Endothelial cell of umbilical vein (primary cell): ENCODE data around the gene ZNF385D. TPM values are rescaled to one million over a fixed set of nuclear protein-coding genes. Genes with fewer than 3 reads are reported as not detected.

Experiments used
- BruUV-seq: library from RNA; stranded (reverse); fragments of 400-500 nt; replicated peaks from 2 replicates; lab custom pipeline; 2021; lab: Mats Ljungman, UMichigan
- CTCF ChIA-PET: fragments of 300-600, 350-600 bp; sonication (Branson Sonifier 250); formaldehyde crosslinking; loops from one replicate; lab custom pipeline; 2021; ENCODE audit warnings: antibody characterized with exemption, inconsistent platforms; lab: Charles Lee
- POLR2A ChIA-PET: fragments of 300-600, 350-600 bp; sonication (Branson Sonifier 250); formaldehyde crosslinking; loops from one replicate; lab custom pipeline; 2021; ENCODE audit warnings: antibody characterized with exemption, inconsistent platforms; lab: Charles Lee
- DNase-seq: peaks from one replicate; pipeline ENCODE4 v3.0.0-alpha.2; 2011; ENCODE audit warnings: low read depth, low spot score
- FAIRE-seq: peaks from 2 replicates; lab custom pipeline; 2011; peaks lifted over from hg19 to GRCh38; lab: Jason Lieb, UNC
- H2AFZ ChIP-seq: 2 replicates; pipeline ENCODE4 v1.6.0; 2012; ENCODE audit warnings: low read depth, low read length, control low read depth, inconsistent platforms
- H3K27ac ChIP-seq: 2 replicates; pipeline ENCODE4 v1.5.1; 2011; ENCODE audit warnings: low read depth, mild to moderate bottlenecking, control low read depth, low read length, moderate library complexity; ENCODE audit not compliant: insufficient read depth
- H3K27me3 ChIP-seq, 2 experiments: 2 replicates each; pipeline versions ENCODE4 v1.6.0 to v1.6.1; 2011; ENCODE audit warnings: low read length in 2 of 2, mixed read lengths in 1 of 2; ENCODE audit not compliant: control insufficient read depth in 2 of 2, insufficient read depth in 2 of 2
- H3K36me3 ChIP-seq, 2 experiments: 2 replicates in 1 of 2; 3 replicates in 1 of 2; pipeline ENCODE4 v1.5.1; 2011; ENCODE audit warnings: low read length in 2 of 2, mild to moderate bottlenecking in 1 of 2, moderate library complexity in 1 of 2; ENCODE audit not compliant: control insufficient read depth in 2 of 2, insufficient read depth in 2 of 2; ENCODE audit errors: extremely low read depth in 1 of 2
- H3K4me1 ChIP-seq: 3 replicates; pipeline ENCODE4 v1.5.1; 2011; ENCODE audit warnings: mild to moderate bottlenecking, low read length; ENCODE audit not compliant: control insufficient read depth, insufficient read depth; ENCODE audit errors: extremely low read depth
- H3K4me2 ChIP-seq: 2 replicates; pipeline ENCODE4 v1.6.1; 2011; ENCODE audit warnings: low read length, control low read depth, mixed read lengths; ENCODE audit not compliant: insufficient read depth
- H3K4me3 ChIP-seq, 3 experiments: fragments of 200-600 bp in 1 of 3; sonication (generic), shearing (Covaris generic) in 1 of 3; replicated peaks in 1 of 3; 2 replicates each; pipeline ENCODE4 v1.5.1; 2011 to 2016; ENCODE audit warnings: control low read depth in 3 of 3, low read length in 3 of 3, mild to moderate bottlenecking in 2 of 3, inconsistent platforms in 1 of 3, low read depth in 1 of 3, moderate library complexity in 1 of 3; ENCODE audit not compliant: insufficient read depth in 1 of 3
- H3K79me2 ChIP-seq: 2 replicates; pipeline ENCODE4 v1.6.0; 2012; ENCODE audit warnings: low read length, inconsistent platforms; ENCODE audit not compliant: control insufficient read depth, insufficient read depth
- H3K9ac ChIP-seq: replicated peaks from 2 replicates; pipeline ENCODE3; 2011; ENCODE audit warnings: low read length, control low read depth; ENCODE audit not compliant: insufficient read depth; ENCODE audit errors: extremely low read depth
- H3K9me1 ChIP-seq: replicated peaks from 3 replicates; pipeline ENCODE4 v1.6.0; 2011; ENCODE audit warnings: mild to moderate bottlenecking, low read length; ENCODE audit not compliant: control insufficient read depth, insufficient read depth; ENCODE audit errors: extremely low read depth
- H3K9me3 ChIP-seq: replicated peaks from 2 replicates; pipeline ENCODE4 v1.5.1; 2012; ENCODE audit warnings: low read length, inconsistent platforms; ENCODE audit not compliant: control insufficient read depth, insufficient read depth
- H4K20me1 ChIP-seq: replicated peaks from 2 replicates; pipeline ENCODE3; 2011; ENCODE audit warnings: mild to moderate bottlenecking, low read length; ENCODE audit not compliant: control insufficient read depth, insufficient read depth; ENCODE audit errors: extremely low read depth
- EZH2 ChIP-seq: IDR thresholded peaks from 2 replicates; pipeline ENCODE4 v1.6.1; 2012; ENCODE audit warnings: borderline replicate concordance, low read depth, mild to moderate bottlenecking, moderate library complexity, low read length, inconsistent platforms; ENCODE audit not compliant: severe bottlenecking
- FOS ChIP-seq: IDR thresholded peaks from 2 replicates; pipeline ENCODE4 v1.6.1; 2011; ENCODE audit warnings: mild to moderate bottlenecking, low read length, moderate library complexity, borderline replicate concordance; ENCODE audit not compliant: insufficient read depth
- GATA2 ChIP-seq: IDR thresholded peaks from 2 replicates; pipeline ENCODE4 v1.7.0; 2011; ENCODE audit warnings: low read depth, mild to moderate bottlenecking, moderate library complexity, mixed read lengths, low read length; ENCODE audit not compliant: insufficient read length, insufficient read depth
- JUN ChIP-seq: IDR thresholded peaks from 2 replicates; pipeline ENCODE4 v1.6.1; 2011; ENCODE audit warnings: borderline replicate concordance, low read depth; ENCODE audit not compliant: insufficient read length, insufficient read depth
- MYC ChIP-seq: IDR thresholded peaks from one replicate; pipeline ENCODE4 v1.6.1; 2011; ENCODE audit warnings: mild to moderate bottlenecking, low read depth, low read length
- POLR2A ChIP-seq: IDR thresholded peaks from 2 replicates; pipeline ENCODE4 v1.6.1; 2012; ENCODE audit warnings: low read depth, mild to moderate bottlenecking, control low read depth, low read length
- POLR2AphosphoS5 ChIP-seq: IDR thresholded peaks from 2 replicates; pipeline ENCODE4 v1.6.1; 2012; ENCODE audit warnings: low read depth, mild to moderate bottlenecking, control low read depth, low read length, moderate library complexity; ENCODE audit not compliant: insufficient read depth
- dilution Hi-C: fragments of 300-500 bp; cut with MboI; formaldehyde crosslinking; loops from one replicate; pipeline ENCODE4 v1.15.0; 2019; ENCODE audit warnings: low sequenced_read_pairs; ENCODE audit not compliant: extremely low pct_ligation_motif_present
- intact Hi-C: fragments of 100-400 bp; cut with micrococcal nuclease; formaldehyde crosslinking; loops from one replicate; pipeline ENCODE4 v1.10.0; 2022
- polyA plus RNA-seq, 4 experiments: library from polyadenylated mRNA; depleted of rRNA in 3 of 4; stranded (reverse) in 3 of 4; unstranded in 1 of 4; fragments of >200 nt; gene quantifications; 2 replicates each; pipeline versions ENCODE4 v1.2.1 to v1.2.3, GENCODE V29; 2011 to 2012; ENCODE audit warnings: missing spikeins in 1 of 4
- total RNA-seq: library from RNA; stranded (reverse); gene quantifications from 2 replicates; pipeline ENCODE4 v1.2.3, GENCODE V29; 2021
- TF ChIP-seq, protein P1 (sequence below): IDR thresholded peaks from 2 replicates; pipeline ENCODE4 v1.6.1; 2011; ENCODE audit not compliant: insufficient read depth, insufficient read length
- TF ChIP-seq, protein P2 (sequence below), 2 donors: IDR thresholded peaks; 1 replicate in 1 of 2; 2 replicates in 1 of 2; pipeline ENCODE4 v1.5.1; 2011; ENCODE audit warnings: low read length in 2 of 2, mild to moderate bottlenecking in 2 of 2, moderate library complexity in 2 of 2, control low read depth in 1 of 2, inconsistent platforms in 1 of 2, low read depth in 1 of 2; ENCODE audit not compliant: insufficient read depth in 1 of 2; ENCODE audit errors: extremely low read depth in 1 of 2

The ZNF385D gene
- total and polyA plus RNA-seq, 2 donors (not counting 3 experiments of a cell fraction or from before 2014, with no cell fraction given): not detected

DNA sequence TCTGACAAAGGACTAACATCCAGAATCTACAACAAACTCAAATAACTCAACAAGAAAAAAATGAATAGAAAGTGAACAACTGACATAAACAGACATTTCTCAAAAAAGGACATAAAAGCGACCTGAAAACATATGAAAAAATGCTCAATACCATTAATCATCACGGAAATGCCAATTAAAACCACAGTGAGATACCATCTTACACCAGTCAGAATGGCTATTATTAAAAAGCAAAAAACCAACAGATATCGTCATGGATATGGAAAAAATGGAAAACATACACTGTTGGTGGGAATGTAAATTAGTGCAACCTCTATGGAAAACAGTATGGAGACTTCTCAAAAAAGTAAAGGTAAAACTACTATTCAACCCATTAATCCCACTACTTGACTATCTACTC is 53.3 kb downstream of the ZNF385D start:
- Histone ChIP-seq H2AFZ (no peak overlapping the region), H3K9me3 (no peaks in the 10 kb centered on the region), H3K27me3 (no peaks in the 10 kb centered on the region), H3K79me2 (no peaks in the 10 kb centered on the region), H3K36me3 (no peaks in the 10 kb centered on the region), H3K4me2 (no peak overlapping the region), H3K27ac (no peak overlapping the region), H3K9ac (no peak overlapping the region), H4K20me1 (no peaks in the 10 kb centered on the region), H3K4me3 (no peak overlapping the region), H3K4me1 (no peaks in the 10 kb centered on the region), H3K9me1 (no peaks in the 10 kb centered on the region)
- DNase-seq (no peak), FAIRE-seq (no peak)
- dilution Hi-C loops: no loop called here
- no TSS peak for BruUV-seq
- TF ChIP-seq JUN (no peak), POLR2AphosphoS5 (no peak)
- intact Hi-C loops: no loop called here
- POLR2A ChIA-PET: no interaction called here
- CTCF ChIA-PET: no interaction called here

DNA sequence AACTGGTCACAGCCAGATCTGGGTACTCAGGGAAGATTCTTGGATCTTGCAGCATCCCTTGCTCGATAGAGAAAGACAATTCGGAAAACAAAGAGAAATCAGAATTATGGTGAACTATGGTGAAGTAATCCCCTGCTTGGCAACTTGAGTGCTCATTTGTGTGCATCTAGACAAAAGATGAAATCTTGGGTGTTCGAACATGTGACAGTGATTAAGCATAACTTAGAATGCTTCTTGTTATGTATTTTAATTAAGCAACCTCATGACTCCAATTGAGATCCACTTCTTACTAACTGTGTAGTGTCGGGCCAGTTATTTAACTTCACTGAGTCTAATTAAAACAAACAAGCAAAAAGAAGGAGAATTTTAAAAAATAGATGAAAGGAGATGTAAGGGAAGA is 56.5 kb downstream of the ZNF385D start:
- no peak overlapping the region for H3K9ac ChIP-seq
- dilution Hi-C loops (no loop called here), intact Hi-C loops (no loop called here)
- no TSS peak for BruUV-seq
- ChIA-PET POLR2A (no interaction called here), CTCF (no interaction called here)
- FAIRE-seq (no peak), DNase-seq (no peak)
- no peaks in the 10 kb centered on the region for H3K27me3 ChIP-seq
- H3K9me3 ChIP-seq: no peaks in the 10 kb centered on the region
- H3K4me1 ChIP-seq: no peaks in the 10 kb centered on the region
- no peak overlapping the region for H2AFZ ChIP-seq
- H4K20me1 ChIP-seq: no peaks in the 10 kb centered on the region
- TF ChIP-seq, protein P1, sequence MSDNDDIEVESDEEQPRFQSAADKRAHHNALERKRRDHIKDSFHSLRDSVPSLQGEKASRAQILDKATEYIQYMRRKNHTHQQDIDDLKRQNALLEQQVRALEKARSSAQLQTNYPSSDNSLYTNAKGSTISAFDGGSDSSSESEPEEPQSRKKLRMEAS: no peak
- TF ChIP-seq JUN (no peak), FOS (no peak), POLR2A (no peak), MYC (no peak), POLR2AphosphoS5 (no peak), GATA2 (no peak), EZH2 (no peak)
- TF ChIP-seq, protein P2, sequence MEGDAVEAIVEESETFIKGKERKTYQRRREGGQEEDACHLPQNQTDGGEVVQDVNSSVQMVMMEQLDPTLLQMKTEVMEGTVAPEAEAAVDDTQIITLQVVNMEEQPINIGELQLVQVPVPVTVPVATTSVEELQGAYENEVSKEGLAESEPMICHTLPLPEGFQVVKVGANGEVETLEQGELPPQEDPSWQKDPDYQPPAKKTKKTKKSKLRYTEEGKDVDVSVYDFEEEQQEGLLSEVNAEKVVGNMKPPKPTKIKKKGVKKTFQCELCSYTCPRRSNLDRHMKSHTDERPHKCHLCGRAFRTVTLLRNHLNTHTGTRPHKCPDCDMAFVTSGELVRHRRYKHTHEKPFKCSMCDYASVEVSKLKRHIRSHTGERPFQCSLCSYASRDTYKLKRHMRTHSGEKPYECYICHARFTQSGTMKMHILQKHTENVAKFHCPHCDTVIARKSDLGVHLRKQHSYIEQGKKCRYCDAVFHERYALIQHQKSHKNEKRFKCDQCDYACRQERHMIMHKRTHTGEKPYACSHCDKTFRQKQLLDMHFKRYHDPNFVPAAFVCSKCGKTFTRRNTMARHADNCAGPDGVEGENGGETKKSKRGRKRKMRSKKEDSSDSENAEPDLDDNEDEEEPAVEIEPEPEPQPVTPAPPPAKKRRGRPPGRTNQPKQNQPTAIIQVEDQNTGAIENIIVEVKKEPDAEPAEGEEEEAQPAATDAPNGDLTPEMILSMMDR (IDR thresholded peaks at IDR 0.05; ENCODE audit: extremely low read depth in 1 of 2, insufficient read depth in 1 of 2, low read depth in 1 of 2, low read length in 2 of 2): no peak
- no peaks in the 10 kb centered on the region for H3K9me1 ChIP-seq
- no peak overlapping the region for H3K4me3 ChIP-seq
- H3K36me3 ChIP-seq: no peaks in the 10 kb centered on the region
- no peak overlapping the region for H3K4me2 ChIP-seq
- H3K27ac ChIP-seq: no peak overlapping the region
- H3K79me2 ChIP-seq: no peaks in the 10 kb centered on the region
